ENCODE results near the gene RNF123. TPM values are rescaled to one million over a fixed set of nuclear protein-coding genes. Genes with fewer than 3 reads are reported as not detected.

The RNF123 gene
- total and polyA plus RNA-seq, 2 donors (not counting 3 experiments of a cell fraction or from before 2014, with no cell fraction given): 43.4 to 59.3 TPM

GRCh38 chr3:49722896-49723295 is 33.5 kb downstream of the RNF123 start:
- peak overlapping the region; percentile 83 for H3K4me2 ChIP-seq (ENCODE audit: insufficient read depth, low read length)
- ChIA-PET CTCF (interaction anchor here (1.2 to 2.9 kb wide), 2 partner anchors 116 to 183 kb away, joined by 3 to 9 read pairs; no protein-coding TSS in a partner anchor), POLR2A (no interaction called here)
- H3K4me3 ChIP-seq (replicated peaks in 1 of 3; ENCODE audit: insufficient read depth in 1 of 3, low read depth in 1 of 3, low read length in 3 of 3): peak overlapping the region; percentile 59 to 85 (median 81)
- TF ChIP-seq MYC (IDR thresholded peaks at IDR 0.05; ENCODE audit: low read depth, low read length) (no peak), MAX (IDR thresholded peaks at IDR 0.05; ENCODE audit: insufficient read depth, insufficient read length) (no peak), EZH2 (IDR thresholded peaks at IDR 0.05; ENCODE audit: borderline replicate concordance, low read depth, low read length, severe bottlenecking) (no peak), FOS (IDR thresholded peaks at IDR 0.05; ENCODE audit: borderline replicate concordance, insufficient read depth, low read length) (no peak), GATA2 (IDR thresholded peaks at IDR 0.05; ENCODE audit: insufficient read depth, insufficient read length, low read depth, low read length) (no peak), JUN (IDR thresholded peaks at IDR 0.05; ENCODE audit: borderline replicate concordance, insufficient read depth, insufficient read length, low read depth) (no peak), POLR2AphosphoS5 (IDR thresholded peaks at IDR 0.05; ENCODE audit: insufficient read depth, low read depth, low read length) (no peak), POLR2A (IDR thresholded peaks at IDR 0.05; ENCODE audit: low read depth, low read length) (no peak)
- TF ChIP-seq, protein P1, sequence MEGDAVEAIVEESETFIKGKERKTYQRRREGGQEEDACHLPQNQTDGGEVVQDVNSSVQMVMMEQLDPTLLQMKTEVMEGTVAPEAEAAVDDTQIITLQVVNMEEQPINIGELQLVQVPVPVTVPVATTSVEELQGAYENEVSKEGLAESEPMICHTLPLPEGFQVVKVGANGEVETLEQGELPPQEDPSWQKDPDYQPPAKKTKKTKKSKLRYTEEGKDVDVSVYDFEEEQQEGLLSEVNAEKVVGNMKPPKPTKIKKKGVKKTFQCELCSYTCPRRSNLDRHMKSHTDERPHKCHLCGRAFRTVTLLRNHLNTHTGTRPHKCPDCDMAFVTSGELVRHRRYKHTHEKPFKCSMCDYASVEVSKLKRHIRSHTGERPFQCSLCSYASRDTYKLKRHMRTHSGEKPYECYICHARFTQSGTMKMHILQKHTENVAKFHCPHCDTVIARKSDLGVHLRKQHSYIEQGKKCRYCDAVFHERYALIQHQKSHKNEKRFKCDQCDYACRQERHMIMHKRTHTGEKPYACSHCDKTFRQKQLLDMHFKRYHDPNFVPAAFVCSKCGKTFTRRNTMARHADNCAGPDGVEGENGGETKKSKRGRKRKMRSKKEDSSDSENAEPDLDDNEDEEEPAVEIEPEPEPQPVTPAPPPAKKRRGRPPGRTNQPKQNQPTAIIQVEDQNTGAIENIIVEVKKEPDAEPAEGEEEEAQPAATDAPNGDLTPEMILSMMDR (IDR thresholded peaks at IDR 0.05; ENCODE audit: extremely low read depth in 1 of 2, insufficient read depth in 1 of 2, low read depth in 1 of 2, low read length in 2 of 2): no peak
- peak overlapping the region; percentile 84 for H3K27ac ChIP-seq (ENCODE audit: insufficient read depth, low read depth, low read length)
- peaks cover 6 to 40% of the 10 kb centered on the region in 2 experiments for H3K36me3 ChIP-seq (ENCODE audit: control insufficient read depth in 2 of 2, extremely low read depth in 1 of 2, insufficient read depth in 2 of 2, low read length in 2 of 2)
- DNase-seq (ENCODE audit: low read depth, low spot score): no peak
- H2AFZ ChIP-seq (ENCODE audit: low read depth, low read length): no peak overlapping the region
- no TSS peak for BruUV-seq (replicated peaks)
- dilution Hi-C loops (cut with MboI; ENCODE audit: extremely low pct_ligation_motif_present, low sequenced_read_pairs): no loop called here
- H4K20me1 ChIP-seq (replicated peaks; ENCODE audit: control insufficient read depth, extremely low read depth, insufficient read depth, low read length): no peaks in the 10 kb centered on the region
- H3K27me3 ChIP-seq (ENCODE audit: control insufficient read depth in 2 of 2, insufficient read depth in 2 of 2, low read length in 2 of 2): no peaks in the 10 kb centered on the region
- peak overlapping the region; percentile 98 for H3K9ac ChIP-seq (replicated peaks; ENCODE audit: extremely low read depth, insufficient read depth, low read length)
- intact Hi-C loops (cut with micrococcal nuclease): loop anchor here (10.0 kb wide), 1 partner anchor 362 kb away; the partner anchor contains the start of gene RBM5
- FAIRE-seq: no peak
- no peaks in the 10 kb centered on the region for H3K9me3 ChIP-seq (replicated peaks; ENCODE audit: control insufficient read depth, insufficient read depth, low read length)
- H3K9me1 ChIP-seq (replicated peaks; ENCODE audit: control insufficient read depth, extremely low read depth, insufficient read depth, low read length): no peaks in the 10 kb centered on the region
- peaks cover 13% of the 10 kb centered on the region for H3K79me2 ChIP-seq (ENCODE audit: control insufficient read depth, insufficient read depth, low read length)
- peaks cover 19% of the 10 kb centered on the region for H3K4me1 ChIP-seq (ENCODE audit: control insufficient read depth, extremely low read depth, insufficient read depth, low read length)
